Measurements from ENCODE around the gene DENND6A. TPM values are rescaled to one million over a fixed set of nuclear protein-coding genes. Genes with fewer than 3 reads are reported as not detected.
"Not testable (repeated sequence)": the region's sequence is repeated elsewhere in the genome, so short reads cannot be mapped to it uniquely, and the experiment has no call there.

The DENND6A gene
- total RNA-seq, 1 donor from 2014 or later: 55.7 TPM

- DNase-seq: not testable (repeated sequence)
Measured at GRCh38 chr3:57634259-57634658, 58.6 kb downstream of the DENND6A start.

- DNase-seq: peak; percentile 9
Measured at GRCh38 chr3:57627976-57628375, 64.9 kb downstream of the DENND6A start.

- no peak for DNase-seq
Measured at GRCh38 chr3:57624801-57625200, 68.1 kb downstream of the DENND6A start.

- no peak for DNase-seq
Measured at GRCh38 chr3:57622362-57622761, 70.5 kb downstream of the DENND6A start.

GRCh38 chr3:57617739-57618138 is 75.1 kb downstream of the DENND6A start:
- DNase-seq: no peak

GRCh38 chr3:57616233-57616632 is 76.6 kb downstream of the DENND6A start:
- no peak for DNase-seq

GRCh38 chr3:57611870-57612269 is 81.0 kb downstream of the DENND6A start:
- DNase-seq: not testable (repeated sequence)

- DNase-seq: no peak
Measured at GRCh38 chr3:57605683-57606082, 87.2 kb downstream of the DENND6A start.

- DNase-seq: no peak
Measured at GRCh38 chr3:57604971-57605370, 87.9 kb downstream of the DENND6A start.

GRCh38 chr3:57600195-57600594 is 92.7 kb downstream of the DENND6A start:
- DNase-seq: no peak

GRCh38 chr3:57598765-57599360 is 94.0 kb downstream of the DENND6A start:
- DNase-seq: no peak

GRCh38 chr3:57597127-57597923 is 95.6 kb downstream of the DENND6A start, which contains the start of gene ARF4:
ARF4 (minus strand) TSS chr3:57597344; CDS start chr3:57597140, 204 bp downstream.
- DNase-seq: peak; percentile 98

- DNase-seq: peak; percentile 34
Measured at GRCh38 chr3:57596495-57597126, 96.3 kb downstream of the DENND6A start.

- DNase-seq: no peak
Measured at GRCh38 chr3:57594576-57594975, 98.3 kb downstream of the DENND6A start.

GRCh38 chr3:57594144-57594543 is 98.7 kb downstream of the DENND6A start:
- DNase-seq: no peak

- no peak for DNase-seq
Measured at GRCh38 chr3:57592306-57592705, 100.6 kb downstream of the DENND6A start.

- DNase-seq: no peak
Measured at GRCh38 chr3:57587905-57588304, 105.0 kb downstream of the DENND6A start.

- no peak for DNase-seq
Measured at GRCh38 chr3:57586778-57587177, 106.1 kb downstream of the DENND6A start.

GRCh38 chr3:57583544-57583943 is 109.3 kb downstream of the DENND6A start:
- no peak for DNase-seq

- DNase-seq: no peak
Measured at GRCh38 chr3:57582474-57583168, 110.3 kb downstream of the DENND6A start.

- no peak for DNase-seq
Measured at GRCh38 chr3:57577801-57578200, 115.1 kb downstream of the DENND6A start.

- DNase-seq: no peak
Measured at GRCh38 chr3:57575966-57576626, 116.8 kb downstream of the DENND6A start.
